ENCODE data around the gene AFF3. TPM values are rescaled to one million over a fixed set of nuclear protein-coding genes. Genes with fewer than 3 reads are reported as not detected.
A peak's percentile ranks its signal among the peaks of the same experiment; 100 is the strongest.

The AFF3 gene
- total and polyA plus RNA-seq, 2 of the 13 experiments (the other 11 are each of a cell fraction or from before 2014, with no cell fraction given): not detected

- CTCF ChIA-PET (ENCODE audit: low intra/inter-chr PET ratio, low total read pairs): no interaction called here
- no peaks in the 10 kb centered on the region for H3K36me3 ChIP-seq (replicated peaks in 1 of 2; ENCODE audit: control insufficient read depth in 1 of 2, insufficient read depth in 2 of 2, low read length in 2 of 2)
- H3K9me3 ChIP-seq (ENCODE audit: low read length): peaks cover 12% of the 10 kb centered on the region; the same call in 1 of the 2 replicates
- in situ Hi-C loops (cut with HindIII; ENCODE audit: extremely low pct_ligation_motif_present, low pct_unique_long_range_greater_than_20kb) (no loop called here), intact Hi-C loops (cut with micrococcal nuclease; ENCODE audit: unreplicated experiment) (no loop called here)
- no peak overlapping the region for H3K9ac ChIP-seq (ENCODE audit: insufficient read depth, low read depth, low read length)
- BruUV-seq (replicated peaks): no TSS peak
- H3K79me2 ChIP-seq (ENCODE audit: insufficient read depth, low read length): no peaks in the 10 kb centered on the region
- no peak overlapping the region for H3K4me3 ChIP-seq (replicated peaks in 1 of 3; ENCODE audit: insufficient read depth in 1 of 3, low read depth in 2 of 3, low read length in 3 of 3)
- POLR2A ChIA-PET: no interaction called here
- peaks cover 0 to 5% of the 10 kb centered on the region in 2 experiments; a peak in 2 of 5 replicates for H3K27me3 ChIP-seq (ENCODE audit: control insufficient read depth in 1 of 2, insufficient read depth in 2 of 2, low read length in 2 of 2)
- no peak overlapping the region for H2AFZ ChIP-seq (ENCODE audit: low read length)
- peak; percentile 83 for TF ChIP-seq FOSL2 (CRISPR knock-in tag; IDR thresholded peaks at IDR 0.05)
- TF ChIP-seq, protein P1, sequence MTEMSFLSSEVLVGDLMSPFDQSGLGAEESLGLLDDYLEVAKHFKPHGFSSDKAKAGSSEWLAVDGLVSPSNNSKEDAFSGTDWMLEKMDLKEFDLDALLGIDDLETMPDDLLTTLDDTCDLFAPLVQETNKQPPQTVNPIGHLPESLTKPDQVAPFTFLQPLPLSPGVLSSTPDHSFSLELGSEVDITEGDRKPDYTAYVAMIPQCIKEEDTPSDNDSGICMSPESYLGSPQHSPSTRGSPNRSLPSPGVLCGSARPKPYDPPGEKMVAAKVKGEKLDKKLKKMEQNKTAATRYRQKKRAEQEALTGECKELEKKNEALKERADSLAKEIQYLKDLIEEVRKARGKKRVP (CRISPR knock-in tag; IDR thresholded peaks at IDR 0.05): peak in 1 of 2 experiments; percentile 95; a peak in 2 of 4 replicates
- no peak for TF ChIP-seq CENPT (CRISPR knock-in tag; IDR thresholded peaks at IDR 0.05; ENCODE audit: low read depth)
- TF ChIP-seq DZIP1 (CRISPR knock-in tag; IDR thresholded peaks at IDR 0.05): no peak
- H4K20me1 ChIP-seq (ENCODE audit: insufficient read depth, low read length): no peaks in the 10 kb centered on the region
- no peak overlapping the region for H3K27ac ChIP-seq (ENCODE audit: extremely low read length, insufficient read depth, low read length)
- H3K4me2 ChIP-seq (ENCODE audit: low read depth, low read length): no peak overlapping the region
- WGBS (ENCODE audit: low lambda C conversion rate): 7% methylated on average over 5 of the region's 5 CpGs
- no peak for FAIRE-seq
- peak; percentile 77 for ATAC-seq
- DNase-seq (ENCODE audit: low spot score): no peak
- H3K4me1 ChIP-seq (ENCODE audit: insufficient read depth, low read length): no peaks in the 10 kb centered on the region
Measured at GRCh38 chr2:100013892-100014677, 128.3 kb downstream of the AFF3 start.

All from HepG2 (cell line).